HG03571 (cell line): ENCODE data around the gene FAM177A1.
"Not testable (repeated sequence)": the region's sequence is repeated elsewhere in the genome, so short reads cannot be mapped to it uniquely, and the experiment has no call there.

Source experiments
- ATAC-seq: cut with Tn5 transposase; IDR thresholded peaks from one replicate; pipeline ENCODE4 v1.9.1; 2021; ENCODE audit not compliant: unreplicated experiment

FAM177A1 gene, protein sequence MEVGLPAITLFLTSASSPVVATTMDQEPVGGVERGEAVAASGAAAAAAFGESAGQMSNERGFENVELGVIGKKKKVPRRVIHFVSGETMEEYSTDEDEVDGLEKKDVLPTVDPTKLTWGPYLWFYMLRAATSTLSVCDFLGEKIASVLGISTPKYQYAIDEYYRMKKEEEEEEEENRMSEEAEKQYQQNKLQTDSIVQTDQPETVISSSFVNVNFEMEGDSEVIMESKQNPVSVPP

DNA sequence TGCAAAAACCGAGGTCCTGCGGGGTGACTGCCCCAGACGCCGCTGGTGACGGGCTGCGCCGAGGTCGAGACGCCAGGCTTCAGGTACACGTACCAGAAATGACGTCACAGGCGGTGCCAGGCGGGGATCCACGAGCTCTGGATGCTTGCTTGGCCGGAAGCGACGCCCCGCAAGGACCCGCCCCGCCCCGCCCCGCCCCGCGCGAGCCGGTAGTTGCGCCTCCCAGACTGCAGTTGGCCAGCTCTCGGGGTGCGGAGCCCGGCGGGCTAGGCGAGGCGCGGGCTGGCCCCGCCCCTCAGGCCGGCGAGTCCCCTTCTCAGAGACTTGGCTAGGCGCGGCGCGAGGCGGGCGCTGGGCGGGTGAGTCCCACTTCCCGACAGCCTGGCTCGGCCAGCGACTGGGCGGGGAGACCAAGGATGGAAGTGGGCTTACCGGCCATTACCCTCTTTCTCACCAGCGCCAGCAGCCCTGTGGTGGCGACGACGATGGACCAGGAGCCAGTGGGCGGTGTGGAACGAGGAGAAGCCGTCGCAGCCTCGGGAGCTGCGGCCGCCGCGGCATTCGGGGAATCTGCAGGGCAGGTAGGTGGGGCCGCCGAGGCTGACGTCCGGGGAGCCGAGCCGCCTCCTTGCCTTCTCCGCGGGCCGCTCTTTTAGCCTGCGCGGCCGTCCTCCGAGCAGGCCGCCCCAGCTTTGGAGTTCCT is at the start of gene FAM177A1:
TSS of gene FAM177A1 (plus strand) at position 225 of the 703 bp plus-strand sequence. CDS start at position 417, 192 bp downstream.
- peak; percentile 93 for ATAC-seq

DNA sequence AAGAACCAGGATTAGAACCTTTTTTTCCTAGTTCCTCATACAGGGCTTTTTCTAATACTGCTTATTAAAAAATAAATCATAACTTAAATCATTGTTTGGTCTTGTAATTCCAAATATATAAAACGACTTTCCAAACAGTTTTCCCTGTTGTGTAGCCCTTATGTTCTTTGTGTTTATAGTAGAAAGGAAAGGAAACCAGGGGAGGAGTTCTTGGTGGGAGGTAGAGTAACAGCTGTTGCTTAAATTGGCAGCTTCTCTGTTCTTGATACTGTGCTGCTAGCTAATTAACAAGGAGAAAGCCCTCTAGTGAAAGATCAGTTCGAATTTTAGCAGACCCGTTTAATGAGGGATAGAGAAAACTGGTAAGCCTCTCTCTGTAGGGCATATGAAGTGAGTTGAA is 48.3 kb upstream of the FAM177A1 start:
- ATAC-seq: no peak

DNA sequence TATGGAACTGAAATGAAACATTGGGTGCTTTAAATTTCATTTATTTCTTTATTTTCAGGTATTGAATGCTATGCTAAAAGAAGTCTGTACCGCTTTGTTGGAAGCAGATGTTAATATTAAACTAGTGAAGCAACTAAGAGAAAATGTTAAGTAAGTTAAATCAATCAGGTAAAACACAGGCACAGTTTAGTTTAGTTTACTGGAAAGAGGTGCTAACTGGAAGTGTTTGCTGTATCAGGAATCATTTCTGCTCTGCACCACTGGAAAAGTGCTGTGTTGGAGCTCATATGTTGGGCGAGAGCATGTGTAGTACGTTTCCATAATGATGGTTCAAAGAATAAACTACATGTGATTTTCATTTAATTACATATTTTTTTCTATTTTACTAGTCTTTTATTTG is 46.6 kb upstream of the FAM177A1 start:
- no peak for ATAC-seq

DNA sequence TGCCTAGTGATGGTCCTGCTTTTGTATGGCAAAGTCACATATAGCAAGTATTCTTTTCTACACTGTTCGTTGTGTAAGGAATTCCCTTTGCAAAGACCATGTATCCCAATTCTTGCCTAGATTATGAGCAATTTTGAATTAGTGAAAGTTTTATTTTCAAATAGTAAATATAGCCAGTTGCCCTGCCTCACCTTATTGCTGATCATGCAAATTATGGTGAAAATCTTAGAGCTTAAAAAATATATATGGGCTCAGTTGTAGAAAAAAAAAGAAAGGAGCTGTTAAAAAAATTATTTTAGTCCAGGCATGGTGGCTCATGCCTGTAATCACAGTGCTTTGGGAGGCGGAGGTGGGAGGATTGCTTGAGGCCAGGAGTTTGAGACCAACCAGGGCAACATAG is 44.5 kb upstream of the FAM177A1 start:
- no peak for ATAC-seq

DNA sequence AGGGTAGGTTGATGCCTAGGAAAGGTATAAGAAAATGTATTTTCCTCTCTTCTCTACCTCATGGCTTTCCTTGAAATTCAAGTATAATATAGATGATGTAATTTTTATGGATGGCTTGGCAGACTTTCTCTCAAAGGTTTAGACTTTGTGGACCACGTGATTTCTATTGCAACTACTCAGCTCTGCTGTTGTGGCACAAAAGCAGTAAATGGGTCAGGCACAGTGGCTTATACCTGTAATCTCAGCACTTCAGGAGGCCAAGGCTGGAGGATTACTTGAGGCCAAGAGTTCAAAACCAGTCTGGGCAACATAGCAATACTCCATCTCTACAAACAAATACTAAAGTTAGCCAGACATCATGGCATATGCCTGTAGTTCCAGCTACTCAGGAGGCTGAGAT is 41.2 kb upstream of the FAM177A1 start:
- no peak for ATAC-seq

DNA sequence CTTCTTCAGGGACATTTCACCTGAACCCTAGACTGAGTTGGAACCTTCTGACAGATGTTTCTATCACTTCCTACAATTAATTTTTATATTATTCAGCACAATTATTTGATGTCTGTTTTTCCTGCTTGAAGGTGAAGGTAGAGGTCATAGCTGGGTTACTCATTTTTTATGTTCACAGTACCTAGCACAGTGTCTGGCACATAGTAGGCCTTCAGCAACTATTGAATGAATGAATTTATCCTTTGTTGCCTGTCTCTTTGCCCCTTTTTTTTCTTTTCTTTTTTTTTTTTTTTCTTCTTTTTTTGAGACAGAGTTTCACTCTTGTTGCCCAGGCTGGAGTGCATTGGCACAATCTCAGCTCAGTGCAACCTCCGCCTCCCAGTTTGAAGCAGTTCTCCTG is 29.5 kb upstream of the FAM177A1 start:
- no peak for ATAC-seq

DNA sequence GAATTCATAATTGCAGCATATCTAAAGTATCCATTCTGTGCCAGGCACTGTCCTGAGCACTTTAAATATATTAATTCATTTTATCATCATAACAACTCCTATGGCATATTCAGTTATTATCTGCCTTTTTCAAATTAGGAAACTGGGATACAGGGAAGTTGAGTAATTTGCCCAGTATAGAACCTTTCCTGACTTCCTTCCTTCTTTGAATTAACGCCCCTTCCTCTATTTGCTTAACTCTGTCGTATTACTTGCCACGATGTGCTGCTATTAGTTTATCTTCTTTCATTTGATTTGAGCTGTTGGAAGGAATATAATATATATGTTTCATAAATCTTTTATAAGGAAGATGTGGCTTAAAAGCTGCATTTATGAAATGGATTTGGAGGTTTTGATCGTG is 25.4 kb upstream of the FAM177A1 start:
- no peak for ATAC-seq

DNA sequence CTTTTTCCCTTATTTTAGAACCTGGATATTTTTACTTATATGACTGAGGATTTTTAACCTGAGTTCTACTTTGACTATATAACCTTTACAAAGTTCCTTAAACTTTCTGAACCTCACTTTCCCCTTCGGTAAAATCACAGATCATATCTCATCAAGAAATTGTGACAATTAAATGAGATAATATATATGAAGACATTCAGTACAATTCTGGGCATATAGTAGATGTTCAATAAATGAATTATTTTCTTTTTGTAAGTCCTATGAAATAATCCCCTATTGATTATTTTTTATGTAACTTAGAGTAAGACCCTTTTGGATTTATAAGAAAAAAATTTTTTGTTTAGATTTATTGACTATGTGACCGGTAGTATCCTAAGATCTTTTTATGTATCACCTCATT is 17.6 kb upstream of the FAM177A1 start:
- ATAC-seq: no peak

DNA sequence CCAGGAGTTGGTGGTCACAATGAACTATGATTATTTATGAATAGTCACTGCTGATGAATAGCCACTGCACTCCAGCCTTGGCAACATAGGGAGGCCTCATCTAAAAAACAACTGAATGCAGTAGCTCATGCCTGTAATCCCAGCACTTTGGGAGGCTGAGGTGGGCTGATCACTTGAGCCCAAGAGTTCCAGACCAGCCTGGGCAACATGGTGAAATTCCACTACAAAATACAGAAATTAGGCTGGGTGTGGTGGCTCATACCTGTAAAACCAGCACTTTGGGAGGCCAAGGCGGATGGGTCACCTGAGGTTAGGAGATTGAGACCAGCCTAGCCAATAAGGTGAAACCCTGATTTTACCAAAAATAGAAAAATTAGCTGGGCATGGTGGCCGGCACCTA is 13.5 kb upstream of the FAM177A1 start:
- ATAC-seq: no peak

DNA sequence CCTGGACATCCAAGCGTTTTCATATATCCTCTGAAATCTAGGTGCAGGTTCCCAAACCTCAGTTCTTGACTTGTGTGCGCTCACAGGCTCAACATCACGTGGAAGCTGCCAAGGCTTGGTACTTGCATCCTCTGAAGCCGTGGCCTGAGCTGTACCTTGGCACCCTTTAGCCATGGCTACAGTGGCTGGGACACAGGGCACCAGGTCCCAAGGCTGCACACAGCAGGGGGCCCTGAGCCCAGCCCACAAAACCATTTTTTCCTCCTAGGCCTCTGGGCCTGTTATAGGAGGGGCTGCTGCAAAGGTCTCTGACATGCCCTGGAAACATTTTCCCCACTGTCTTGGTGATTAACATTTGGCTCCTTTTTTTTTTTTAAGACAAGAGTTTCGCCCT is 11.6 kb upstream of the FAM177A1 start:
- ATAC-seq: no peak

DNA sequence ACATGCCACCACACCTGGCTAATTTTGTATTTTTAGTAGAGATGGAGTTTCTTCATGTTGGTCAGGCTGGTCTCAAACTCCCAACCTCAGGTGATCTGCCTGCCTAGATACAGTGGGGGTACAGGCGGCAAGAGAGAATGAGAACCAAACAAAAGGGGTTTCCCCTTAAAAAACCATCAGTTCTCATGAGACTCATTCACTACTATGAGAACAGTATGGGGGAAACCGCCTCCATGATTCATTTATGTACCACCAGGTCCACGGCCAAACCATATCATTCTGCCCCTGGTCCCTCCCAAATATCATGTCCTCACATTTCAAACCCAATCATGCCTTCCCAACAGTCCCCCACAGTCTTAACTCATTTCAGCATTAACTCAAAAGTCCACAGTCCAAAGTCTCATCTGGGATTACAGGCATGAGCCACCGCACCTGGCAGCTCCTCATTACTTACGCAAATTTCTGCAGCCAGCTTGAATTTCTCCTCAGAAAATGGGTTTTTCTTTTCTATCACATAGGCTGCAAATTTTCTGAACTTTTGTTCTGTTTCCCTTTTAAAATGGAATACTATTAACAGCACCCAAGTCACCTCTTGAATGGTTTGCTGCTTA is 11.0 kb upstream of the FAM177A1 start:
- ATAC-seq: not testable (repeated sequence)

DNA sequence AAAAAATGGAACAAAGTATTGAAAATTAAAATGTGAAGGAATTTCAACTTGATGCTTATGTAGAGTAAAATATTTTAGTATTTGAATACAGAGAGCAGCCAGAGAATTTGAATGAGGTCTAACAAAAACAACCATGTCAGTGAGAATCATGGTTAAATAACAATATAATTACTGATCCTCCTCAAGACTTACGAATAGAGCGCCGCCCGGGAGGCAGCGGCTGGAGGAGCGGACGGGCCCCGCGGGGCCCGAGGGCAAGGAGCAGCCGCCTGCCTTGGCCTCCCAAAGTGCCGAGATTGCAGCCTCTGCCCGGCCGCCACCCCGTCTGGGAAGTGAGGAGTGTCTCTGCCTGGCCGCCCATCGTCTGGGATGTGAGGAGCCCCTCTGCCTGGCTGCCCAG is 7.8 kb upstream of the FAM177A1 start:
- ATAC-seq: not testable (repeated sequence)

DNA sequence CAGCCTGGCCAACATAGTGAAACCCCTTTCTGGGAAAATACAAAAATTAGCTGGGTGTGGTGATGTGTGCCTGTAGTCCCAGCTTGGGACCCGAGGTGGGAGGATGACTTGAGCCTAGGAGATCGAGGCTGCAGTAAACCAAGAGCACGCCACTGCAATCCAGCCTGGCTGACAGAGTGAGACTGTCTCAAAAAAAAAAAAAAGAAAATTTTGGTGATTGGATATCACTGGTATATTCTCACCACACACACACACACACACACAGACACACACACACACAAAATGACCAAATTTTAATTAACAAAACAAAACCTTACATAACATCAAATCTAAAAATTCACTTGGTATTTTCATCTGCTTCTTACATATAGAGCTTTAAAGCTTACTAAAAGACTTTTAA is 3.4 kb upstream of the FAM177A1 start:
- ATAC-seq: no peak

DNA sequence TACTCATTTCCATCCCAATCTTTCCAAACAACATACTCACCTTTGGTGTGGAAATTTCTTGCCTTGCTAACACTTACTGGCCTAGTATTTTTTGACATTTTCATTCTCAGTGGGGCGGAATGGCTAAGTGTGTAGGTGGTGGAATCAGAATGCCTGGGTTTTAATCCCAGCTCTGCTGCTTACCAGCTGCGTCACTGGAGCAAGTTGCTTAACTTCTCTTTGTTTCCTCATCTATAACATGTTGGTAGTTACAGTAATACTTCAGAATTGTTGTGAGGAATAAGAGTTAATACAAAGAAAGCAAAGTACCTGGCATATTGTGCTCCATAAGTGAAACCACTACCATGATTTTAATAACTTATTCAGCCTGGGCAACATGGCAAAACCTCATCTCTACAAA is 3.0 kb upstream of the FAM177A1 start:
- no peak for ATAC-seq

DNA sequence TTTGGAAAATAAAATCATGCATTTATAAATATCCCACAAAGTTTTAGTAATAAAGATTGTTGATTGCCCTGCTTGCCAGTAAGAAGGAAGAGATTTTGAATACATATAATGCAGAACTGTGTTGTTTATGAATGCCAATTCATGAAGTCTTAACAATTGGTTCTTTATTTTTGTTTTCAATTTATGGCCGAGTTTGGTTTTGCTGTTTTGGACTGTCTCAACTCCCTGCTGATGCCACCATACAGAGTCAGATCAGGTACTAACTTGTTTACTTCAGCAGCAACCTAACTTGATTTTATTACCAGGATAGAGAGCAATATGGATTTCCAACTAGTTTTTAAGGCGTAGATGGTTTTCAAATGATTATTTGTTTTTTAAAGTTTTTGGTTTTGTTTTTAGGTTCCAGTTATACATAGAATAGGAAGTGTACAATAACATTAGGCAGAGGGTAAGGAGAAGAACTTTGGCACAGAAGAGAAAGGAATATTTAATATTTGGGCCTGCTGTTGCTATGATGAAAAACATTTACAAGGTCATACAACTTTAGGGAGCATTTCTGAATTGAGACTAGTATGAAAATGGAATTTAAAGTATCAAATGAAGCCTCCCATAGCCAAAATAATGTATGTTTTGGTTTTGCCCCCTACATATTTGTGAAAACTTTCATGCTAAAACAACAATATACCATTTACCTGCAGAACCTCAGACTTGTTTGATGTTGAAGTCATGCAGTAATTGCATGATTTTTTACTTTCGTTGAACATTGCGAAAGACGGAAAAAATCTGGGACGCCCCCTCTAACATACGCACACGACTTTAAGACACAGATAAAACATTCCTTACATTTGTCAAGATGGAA is 904 bp upstream of the FAM177A1 start:
- no peak for ATAC-seq

DNA sequence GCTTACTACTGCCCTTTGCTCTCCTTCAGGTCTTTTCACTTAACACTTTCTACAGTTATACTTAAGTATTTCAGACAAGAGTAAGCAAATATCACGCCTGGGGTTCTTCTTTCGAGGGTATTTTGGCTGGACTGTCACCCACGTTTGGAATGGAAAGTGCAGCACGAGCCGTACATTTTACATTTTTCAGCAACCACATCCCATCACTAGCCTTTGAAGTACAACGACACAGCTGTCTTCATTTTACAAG is 349 bp upstream of the FAM177A1 start:
- ATAC-seq: no peak

DNA sequence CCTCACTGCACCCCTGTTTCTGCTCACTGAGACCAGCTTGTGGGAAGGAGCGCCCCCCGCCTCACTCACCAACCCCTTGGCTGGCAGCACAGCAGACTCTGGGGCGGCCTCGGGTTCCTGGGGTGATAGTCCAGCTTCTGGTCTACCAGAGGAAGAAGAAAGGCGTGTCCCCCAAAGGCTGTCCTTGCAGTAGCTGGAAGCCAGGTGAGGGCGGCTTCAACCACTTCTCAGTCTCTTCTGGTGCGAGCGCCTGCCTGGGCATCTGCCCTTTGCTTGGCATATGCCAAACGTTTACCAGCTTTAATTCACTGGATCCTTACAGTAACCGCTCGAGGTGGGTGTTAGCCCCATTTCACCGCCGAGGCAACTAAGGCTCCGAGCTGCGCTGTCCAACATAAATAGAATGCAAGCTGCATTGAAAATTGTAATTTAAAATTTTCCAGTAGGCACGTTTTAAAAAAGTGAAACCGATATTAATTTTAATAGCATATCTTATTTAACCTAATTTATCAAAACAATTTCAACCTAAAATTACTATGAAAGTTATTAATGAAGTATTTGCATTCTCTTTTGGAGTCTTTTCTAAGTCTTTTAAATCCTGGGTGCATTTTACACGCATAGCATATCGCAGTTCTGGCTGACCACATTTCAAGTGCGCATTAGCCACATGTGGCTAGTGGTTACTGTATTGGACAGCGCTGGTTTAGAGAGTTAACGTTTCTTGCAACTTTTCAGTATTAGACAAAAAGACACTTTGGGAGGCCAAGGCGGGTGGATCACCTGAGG is 872 bp downstream of the FAM177A1 start:
- peak; percentile 13 for ATAC-seq

DNA sequence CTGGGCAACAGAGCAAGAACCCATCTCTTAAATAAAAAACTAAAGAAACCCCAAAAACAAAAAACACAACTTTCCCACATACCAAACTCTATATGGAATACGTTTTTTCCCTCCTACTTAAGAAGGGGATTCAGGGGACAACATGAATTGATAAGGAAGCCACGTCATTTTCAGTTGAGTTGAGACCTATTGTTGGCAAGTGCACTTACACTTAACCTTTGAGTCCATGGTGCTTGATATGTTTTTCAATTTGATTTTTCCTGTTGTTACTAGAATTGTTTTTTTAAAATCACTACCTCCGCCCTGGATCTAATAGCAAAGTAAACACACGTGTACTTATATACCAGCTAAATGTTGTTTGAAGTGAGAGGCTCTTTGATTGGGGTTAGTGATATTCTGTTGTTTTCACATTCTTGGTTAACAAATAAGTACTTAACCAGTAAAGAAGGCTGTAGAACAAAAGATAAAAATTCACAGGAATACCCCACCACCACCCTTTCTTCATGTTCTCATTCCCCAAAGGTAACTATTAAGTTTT is 2.0 kb downstream of the FAM177A1 start:
- ATAC-seq: no peak

DNA sequence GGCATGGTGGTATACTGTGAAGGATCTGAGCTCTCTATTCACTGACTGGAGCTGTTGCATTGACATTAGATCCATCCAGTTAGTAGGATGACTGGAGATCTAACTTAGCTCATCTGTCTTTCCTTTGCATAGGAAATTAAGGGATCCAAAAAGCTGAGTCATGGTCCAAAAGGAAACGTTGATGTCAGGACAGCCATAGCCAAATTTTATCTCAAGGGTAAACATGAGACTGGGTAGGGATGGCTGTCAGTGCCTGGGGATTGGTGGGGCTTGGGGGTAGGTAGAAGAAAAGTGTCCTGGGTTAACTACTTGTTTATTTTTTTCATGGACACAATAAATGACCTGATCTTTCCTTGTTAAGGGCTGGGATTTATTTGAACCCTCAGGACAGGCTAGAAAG is 4.6 kb downstream of the FAM177A1 start:
- no peak for ATAC-seq

DNA sequence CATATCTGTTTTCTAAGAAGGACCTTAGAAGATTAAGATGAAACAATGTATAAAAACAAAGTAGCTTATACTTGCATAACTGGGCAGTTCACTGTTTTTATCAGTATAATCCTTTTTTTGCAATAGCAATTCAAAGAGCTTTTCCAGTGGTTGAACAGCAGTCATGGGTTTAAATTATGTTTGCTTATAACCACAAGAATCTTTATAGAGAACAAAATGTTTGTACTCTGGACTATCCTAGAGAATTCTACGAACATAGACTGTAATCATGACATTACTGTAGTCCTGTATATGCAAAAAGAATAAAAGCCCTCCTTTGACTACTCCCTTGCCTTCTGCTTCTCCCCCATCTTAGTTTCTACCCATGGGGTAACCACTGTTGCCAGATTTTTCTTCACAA is 5.7 kb downstream of the FAM177A1 start:
- ATAC-seq: no peak

DNA sequence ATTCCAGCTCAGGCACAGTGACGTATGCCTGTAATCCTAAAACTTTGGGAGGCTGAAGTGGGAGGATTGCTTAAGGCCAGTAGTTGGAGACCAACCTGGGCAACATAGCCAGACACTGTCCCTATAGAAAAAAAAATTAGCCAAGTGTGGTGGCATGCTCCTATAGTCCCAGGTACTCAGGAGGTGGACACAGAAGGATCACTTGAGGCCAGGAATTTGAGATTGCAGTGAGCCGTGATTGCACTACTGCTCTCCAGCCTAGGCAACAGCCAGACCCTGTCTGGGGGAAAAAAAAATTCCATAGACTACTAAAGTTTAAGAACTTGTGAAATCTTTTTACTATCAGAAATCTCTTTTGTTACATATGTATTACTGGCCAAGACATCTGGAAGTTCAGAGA is 6.6 kb downstream of the FAM177A1 start:
- ATAC-seq: no peak
